ENCODE results near the gene RUFY3.
"Not testable (repeated sequence)": the region's sequence is repeated elsewhere in the genome, so short reads cannot be mapped to it uniquely, and the experiment has no call there.

Gene RUFY3

GRCh38 chr4:70721747-70722146, at the start of gene RUFY3:
Gene RUFY3, plus strand, starts transcription at chr4:70721964. Its CDS starts 610 bp downstream, at chr4:70722574.
- peak in 45 of 51 donors; percentile 6 to 93 (median 63) for DNase-seq

GRCh38 chr4:70674191-70674590, 47.6 kb upstream of the RUFY3 start:
- no peak for DNase-seq

- DNase-seq, result no peak
These were observed 47.0 kb upstream of the RUFY3 start for GRCh38 chr4:70674731-70675130.

- DNase-seq, result no peak
These were observed 45.1 kb upstream of the RUFY3 start for GRCh38 chr4:70676554-70677090.

- no peak for DNase-seq
These were observed 43.3 kb upstream of the RUFY3 start for GRCh38 chr4:70678383-70678999.

GRCh38 chr4:70680934-70681333, 40.8 kb upstream of the RUFY3 start:
- no peak for DNase-seq

- DNase-seq, result no peak
These were observed 40.1 kb upstream of the RUFY3 start for GRCh38 chr4:70681704-70682103.

GRCh38 chr4:70682142-70682541, 39.6 kb upstream of the RUFY3 start:
- DNase-seq, result not testable (repeated sequence)

GRCh38 chr4:70687392-70687791, 34.4 kb upstream of the RUFY3 start:
- DNase-seq, result peak in 5 of 51 donors; percentile 2 to 26 (median 5)

GRCh38 chr4:70687821-70688794, 33.7 kb upstream of the RUFY3 start, which contains the start of gene UTP3:
Gene UTP3, plus strand, starts transcription at chr4:70688532. Its CDS starts 146 bp downstream, at chr4:70688678.
- DNase-seq, result peak; percentile 84 to 100 (median 94)

- peak in 1 of 51 donors; percentile 36 for DNase-seq
These were observed 33.0 kb upstream of the RUFY3 start for GRCh38 chr4:70688795-70689231.

- DNase-seq, result no peak
These were observed 30.1 kb upstream of the RUFY3 start for GRCh38 chr4:70691661-70692060.

GRCh38 chr4:70694633-70695032, 27.1 kb upstream of the RUFY3 start:
- DNase-seq, result not testable (repeated sequence)

GRCh38 chr4:70698435-70698834, 23.3 kb upstream of the RUFY3 start:
- not testable (repeated sequence) for DNase-seq

- no peak for DNase-seq
These were observed 21.1 kb upstream of the RUFY3 start for GRCh38 chr4:70700712-70701111.

- no peak for DNase-seq
These were observed 20.5 kb upstream of the RUFY3 start for GRCh38 chr4:70701271-70701670.

- DNase-seq, result not testable (repeated sequence)
These were observed 19.2 kb upstream of the RUFY3 start for GRCh38 chr4:70702592-70702991.

- peak in 11 of 51 donors; percentile 2 to 80 (median 10) for DNase-seq
These were observed 18.0 kb upstream of the RUFY3 start for GRCh38 chr4:70703619-70704214.

GRCh38 chr4:70704215-70704930, 17.4 kb upstream of the RUFY3 start:
- peak in 49 of 51 donors; percentile 5 to 85 (median 60) for DNase-seq

- DNase-seq, result peak in 4 of 51 donors; percentile 36 to 59 (median 49)
These were observed 16.9 kb upstream of the RUFY3 start for GRCh38 chr4:70704931-70705182.

Data from hypothalamus (tissue), 51 donors.